GM23338 (cell line): ENCODE measurements around the gene NINL. TPM values are rescaled to one million over a fixed set of nuclear protein-coding genes. Genes with fewer than 3 reads are reported as not detected.

Experiments used
- ATAC-seq: fragments of 200-7000 bp; cut with Tn5 transposase; 3 replicates; pipeline ENCODE4 v1.9.1; 2020
- DNase-seq: peaks from one replicate; pipeline ENCODE4 v3.0.0-alpha.2; 2015; ENCODE audit warnings: low spot score
- H2AFZ ChIP-seq: fragments of 200-600 bp; sonication (generic); 2 replicates; pipeline ENCODE4 v1.8.0; 2016; ENCODE audit warnings: antibody characterized with exemption, mild to moderate bottlenecking, moderate library complexity
- H3F3A ChIP-seq: fragments of 200-600 bp; sonication (generic); replicated peaks from 2 replicates; pipeline ENCODE4 v1.8.0; 2017; ENCODE audit warnings: antibody characterized with exemption, mixed run types, low read depth
- H3K27ac ChIP-seq: fragments of 200-600 bp; sonication (generic); 2 replicates; pipeline ENCODE4 v1.6.1; 2016; ENCODE audit warnings: low read depth
- H3K27me3 ChIP-seq: fragments of 200-600 bp; sonication (generic); 2 replicates; pipeline ENCODE4 v1.8.0; 2016; ENCODE audit warnings: mild to moderate bottlenecking, mixed run types, moderate library complexity; ENCODE audit not compliant: insufficient read depth
- H3K36me3 ChIP-seq: fragments of 200-600 bp; sonication (generic); 2 replicates; pipeline ENCODE4 v1.8.0; 2016; ENCODE audit warnings: mild to moderate bottlenecking; ENCODE audit not compliant: insufficient read depth
- H3K4me1 ChIP-seq: fragments of 200-600 bp; sonication (generic); 2 replicates; pipeline ENCODE4 v1.8.0; 2016; ENCODE audit warnings: mild to moderate bottlenecking, moderate library complexity; ENCODE audit not compliant: insufficient read depth
- H3K4me2 ChIP-seq: fragments of 200-600 bp; sonication (generic); 2 replicates; pipeline ENCODE4 v1.7.1; 2017; ENCODE audit warnings: mixed run types
- H3K4me3 ChIP-seq: fragments of 200-600 bp; sonication (generic); 2 replicates; pipeline ENCODE4 v1.6.1; 2016; ENCODE audit warnings: mixed run types
- H3K79me2 ChIP-seq: fragments of 200-600 bp; sonication (generic); replicated peaks from 2 replicates; pipeline ENCODE4 v1.8.0; 2017; ENCODE audit warnings: mild to moderate bottlenecking; ENCODE audit not compliant: insufficient read depth
- H3K9me2 ChIP-seq: fragments of 200-600 bp; sonication (generic); 2 replicates; pipeline ENCODE4 v1.8.0; 2017; ENCODE audit not compliant: insufficient read depth
- H4K20me1 ChIP-seq: fragments of 200-600 bp; sonication (generic); replicated peaks from 2 replicates; pipeline ENCODE4 v1.8.0; 2017; ENCODE audit warnings: mild to moderate bottlenecking; ENCODE audit not compliant: insufficient read depth
- H3K27ac Mint-ChIP-seq: 2 replicates; pipeline ENCODE4 v1.8.0; 2020; ENCODE audit warnings: inconsistent platforms, mild to moderate bottlenecking, moderate library complexity, mixed read lengths
- H3K27me3 Mint-ChIP-seq: 3 replicates; pipeline ENCODE4 v1.8.0; 2022; ENCODE audit warnings: low read depth, mild to moderate bottlenecking, moderate library complexity, mixed read lengths, inconsistent platforms; ENCODE audit not compliant: insufficient read depth, poor library complexity
- H3K36me3 Mint-ChIP-seq: 3 replicates; pipeline ENCODE4 v1.8.0; 2021; ENCODE audit warnings: low read depth, mild to moderate bottlenecking, inconsistent platforms, moderate library complexity, mixed read lengths
- H3K4me1 Mint-ChIP-seq: 3 replicates; pipeline ENCODE4 v1.8.0; 2020; ENCODE audit warnings: mild to moderate bottlenecking, inconsistent platforms, mixed read lengths
- H3K4me3 Mint-ChIP-seq: 3 replicates; pipeline ENCODE4 v1.8.0; 2021; ENCODE audit warnings: moderate library complexity, mild to moderate bottlenecking, inconsistent platforms, mixed read lengths
- H3K9me3 Mint-ChIP-seq: 3 replicates; pipeline ENCODE4 v1.8.0; 2020; ENCODE audit warnings: moderate library complexity, mild to moderate bottlenecking, inconsistent platforms, mixed read lengths
- CREB1 ChIP-seq: fragments of 250-450 bp; sonication (Bioruptor Pico); IDR thresholded peaks from 2 replicates; pipeline ENCODE4 v1.5.0; 2020; ENCODE audit warnings: low read depth, mild to moderate bottlenecking, moderate library complexity
- EZH2 ChIP-seq: fragments of 200-600 bp; sonication (generic); IDR thresholded peaks from one replicate; pipeline ENCODE4 v1.8.0; 2017; ENCODE audit warnings: antibody characterized with exemption, mild to moderate bottlenecking, low read depth; ENCODE audit not compliant: unreplicated experiment
- EZH2phosphoT487 ChIP-seq: fragments of 200-600 bp; sonication (generic); IDR thresholded peaks from one replicate; pipeline ENCODE4 v1.8.1; 2018; ENCODE audit warnings: antibody characterized with exemption; ENCODE audit not compliant: unreplicated experiment
- JUNB ChIP-seq: IDR thresholded peaks from one replicate; pipeline ENCODE4 v1.6.1; 2016; ENCODE audit warnings: antibody characterized with exemption; ENCODE audit not compliant: unreplicated experiment
- NANOG ChIP-seq: IDR thresholded peaks from 2 replicates; pipeline ENCODE4 v1.6.1; 2016; ENCODE audit warnings: antibody characterized with exemption, borderline replicate concordance
- POLR2AphosphoS5 ChIP-seq: IDR thresholded peaks from 2 replicates; pipeline ENCODE4 v1.6.1; 2016; ENCODE audit warnings: antibody characterized with exemption, low read depth
- STAT1 ChIP-seq: IDR thresholded peaks from one replicate; pipeline ENCODE4 v1.6.1; 2016; ENCODE audit warnings: antibody characterized with exemption; ENCODE audit not compliant: unreplicated experiment
- ZNF114 ChIP-seq: fragments of 250-450 bp; sonication (Bioruptor Pico); IDR thresholded peaks from 2 replicates; pipeline ENCODE4 v1.5.0; 2020; ENCODE audit warnings: mild to moderate bottlenecking, moderate library complexity
- ZNF331 ChIP-seq: fragments of 250-450 bp; sonication (Bioruptor Pico); IDR thresholded peaks from 2 replicates; pipeline ENCODE4 v1.5.0; 2020; ENCODE audit warnings: low read depth, mild to moderate bottlenecking, moderate library complexity
- polyA plus RNA-seq: library from polyadenylated mRNA; unstranded; fragments of >200 nt; fragmentation: Nextera tagmentation; extraction: Ambion mirVana; gene quantifications from 2 replicates; pipeline ENCODE4 v1.2.1, GENCODE V29; 2016
- total RNA-seq: library from RNA; depleted of rRNA; stranded (reverse); fragments of >200 nt; shearing (Covaris generic); gene quantifications from 2 replicates; pipeline ENCODE4 v1.2.3, GENCODE V29; 2014
- TF ChIP-seq, protein P1 (sequence below): fragments of 250-450 bp; sonication (Bioruptor Pico); IDR thresholded peaks from 2 replicates; pipeline ENCODE4 v1.5.0; 2020; ENCODE audit warnings: mild to moderate bottlenecking, moderate library complexity
- TF ChIP-seq, protein P2 (sequence below): IDR thresholded peaks from 2 replicates; pipeline ENCODE4 v1.6.1; 2016; ENCODE audit warnings: antibody characterized with exemption
- TF ChIP-seq, protein P3 (sequence below): IDR thresholded peaks from one replicate; pipeline ENCODE4 v1.6.1; 2018; ENCODE audit warnings: antibody characterized with exemption; ENCODE audit not compliant: unreplicated experiment
- TF ChIP-seq, protein P4 (sequence below), 2 experiments: fragments of 200-600 bp in 1 of 2; sonication (generic) in 1 of 2; conservative IDR thresholded peaks; 2 replicates each; pipeline versions ENCODE4 v1.5.1 to v1.6.1; 2016 to 2017; ENCODE audit warnings: antibody characterized with exemption in 2 of 2, low read depth in 2 of 2, mild to moderate bottlenecking in 2 of 2, moderate library complexity in 1 of 2

NINL gene
- total and polyA plus RNA-seq, 2 experiments from 2014 or later: 18.0 to 31.2 TPM

DNA sequence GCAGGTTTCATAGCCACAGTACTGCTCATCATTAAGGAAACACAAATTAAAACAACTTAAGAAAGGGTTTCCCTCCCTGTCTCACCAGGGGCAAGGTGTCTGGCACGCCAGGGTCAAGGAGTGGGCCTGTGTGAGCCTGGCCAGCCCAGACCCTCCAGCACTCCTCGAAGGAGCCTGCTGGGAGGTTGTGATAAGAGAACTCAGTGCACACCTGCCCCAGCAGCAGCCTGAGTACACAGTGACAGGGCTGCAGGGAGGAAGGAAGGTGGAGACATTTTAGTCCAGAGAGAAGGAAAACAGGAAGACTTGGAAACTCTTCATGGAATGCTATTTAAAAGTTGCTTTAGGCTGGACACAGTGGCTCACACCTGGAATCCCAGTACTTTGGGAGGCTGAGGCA lies 14.1 kb downstream of the NINL start:
- H3K27me3 Mint-ChIP-seq: peaks cover 2% of the 10 kb centered on the region
- no peak overlapping the region for H3K4me3 ChIP-seq
- H3K36me3 Mint-ChIP-seq: peaks cover 40% of the 10 kb centered on the region
- no peaks in the 10 kb centered on the region; the same call in 2 of the 3 replicates for H3K9me3 Mint-ChIP-seq
- DNase-seq (no peak), ATAC-seq (no peak)
- no peak overlapping the region for H3K4me2 ChIP-seq
- H4K20me1 ChIP-seq: peaks cover 33% of the 10 kb centered on the region
- no peaks in the 10 kb centered on the region for H3K9me2 ChIP-seq
- TF ChIP-seq, protein P1, sequence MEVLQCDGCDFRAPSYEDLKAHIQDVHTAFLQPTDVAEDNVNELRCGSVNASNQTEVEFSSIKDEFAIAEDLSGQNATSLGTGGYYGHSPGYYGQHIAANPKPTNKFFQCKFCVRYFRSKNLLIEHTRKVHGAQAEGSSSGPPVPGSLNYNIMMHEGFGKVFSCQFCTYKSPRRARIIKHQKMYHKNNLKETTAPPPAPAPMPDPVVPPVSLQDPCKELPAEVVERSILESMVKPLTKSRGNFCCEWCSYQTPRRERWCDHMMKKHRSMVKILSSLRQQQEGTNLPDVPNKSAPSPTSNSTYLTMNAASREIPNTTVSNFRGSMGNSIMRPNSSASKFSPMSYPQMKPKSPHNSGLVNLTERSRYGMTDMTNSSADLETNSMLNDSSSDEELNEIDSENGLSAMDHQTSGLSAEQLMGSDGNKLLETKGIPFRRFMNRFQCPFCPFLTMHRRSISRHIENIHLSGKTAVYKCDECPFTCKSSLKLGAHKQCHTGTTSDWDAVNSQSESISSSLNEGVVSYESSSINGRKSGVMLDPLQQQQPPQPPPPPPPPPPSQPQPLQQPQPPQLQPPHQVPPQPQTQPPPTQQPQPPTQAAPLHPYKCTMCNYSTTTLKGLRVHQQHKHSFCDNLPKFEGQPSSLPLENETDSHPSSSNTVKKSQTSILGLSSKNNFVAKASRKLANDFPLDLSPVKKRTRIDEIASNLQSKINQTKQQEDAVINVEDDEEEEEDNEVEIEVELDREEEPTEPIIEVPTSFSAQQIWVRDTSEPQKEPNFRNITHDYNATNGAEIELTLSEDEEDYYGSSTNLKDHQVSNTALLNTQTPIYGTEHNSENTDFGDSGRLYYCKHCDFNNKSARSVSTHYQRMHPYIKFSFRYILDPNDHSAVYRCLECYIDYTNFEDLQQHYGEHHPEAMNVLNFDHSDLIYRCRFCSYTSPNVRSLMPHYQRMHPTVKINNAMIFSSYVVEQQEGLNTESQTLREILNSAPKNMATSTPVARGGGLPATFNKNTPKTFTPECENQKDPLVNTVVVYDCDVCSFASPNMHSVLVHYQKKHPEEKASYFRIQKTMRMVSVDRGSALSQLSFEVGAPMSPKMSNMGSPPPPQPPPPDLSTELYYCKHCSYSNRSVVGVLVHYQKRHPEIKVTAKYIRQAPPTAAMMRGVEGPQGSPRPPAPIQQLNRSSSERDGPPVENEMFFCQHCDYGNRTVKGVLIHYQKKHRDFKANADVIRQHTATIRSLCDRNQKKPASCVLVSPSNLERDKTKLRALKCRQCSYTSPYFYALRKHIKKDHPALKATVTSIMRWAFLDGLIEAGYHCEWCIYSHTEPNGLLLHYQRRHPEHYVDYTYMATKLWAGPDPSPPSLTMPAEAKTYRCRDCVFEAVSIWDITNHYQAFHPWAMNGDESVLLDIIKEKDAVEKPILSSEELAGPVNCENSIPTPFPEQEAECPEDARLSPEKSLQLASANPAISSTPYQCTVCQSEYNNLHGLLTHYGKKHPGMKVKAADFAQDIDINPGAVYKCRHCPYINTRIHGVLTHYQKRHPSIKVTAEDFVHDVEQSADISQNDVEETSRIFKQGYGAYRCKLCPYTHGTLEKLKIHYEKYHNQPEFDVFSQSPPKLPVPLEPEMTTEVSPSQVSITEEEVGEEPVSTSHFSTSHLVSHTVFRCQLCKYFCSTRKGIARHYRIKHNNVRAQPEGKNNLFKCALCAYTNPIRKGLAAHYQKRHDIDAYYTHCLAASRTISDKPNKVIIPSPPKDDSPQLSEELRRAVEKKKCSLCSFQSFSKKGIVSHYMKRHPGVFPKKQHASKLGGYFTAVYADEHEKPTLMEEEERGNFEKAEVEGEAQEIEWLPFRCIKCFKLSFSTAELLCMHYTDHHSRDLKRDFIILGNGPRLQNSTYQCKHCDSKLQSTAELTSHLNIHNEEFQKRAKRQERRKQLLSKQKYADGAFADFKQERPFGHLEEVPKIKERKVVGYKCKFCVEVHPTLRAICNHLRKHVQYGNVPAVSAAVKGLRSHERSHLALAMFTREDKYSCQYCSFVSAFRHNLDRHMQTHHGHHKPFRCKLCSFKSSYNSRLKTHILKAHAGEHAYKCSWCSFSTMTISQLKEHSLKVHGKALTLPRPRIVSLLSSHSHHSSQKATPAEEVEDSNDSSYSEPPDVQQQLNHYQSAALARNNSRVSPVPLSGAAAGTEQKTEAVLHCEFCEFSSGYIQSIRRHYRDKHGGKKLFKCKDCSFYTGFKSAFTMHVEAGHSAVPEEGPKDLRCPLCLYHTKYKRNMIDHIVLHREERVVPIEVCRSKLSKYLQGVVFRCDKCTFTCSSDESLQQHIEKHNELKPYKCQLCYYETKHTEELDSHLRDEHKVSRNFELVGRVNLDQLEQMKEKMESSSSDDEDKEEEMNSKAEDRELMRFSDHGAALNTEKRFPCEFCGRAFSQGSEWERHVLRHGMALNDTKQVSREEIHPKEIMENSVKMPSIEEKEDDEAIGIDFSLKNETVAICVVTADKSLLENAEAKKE (CRISPR knock-in tag): no peak
- TF ChIP-seq, protein P2, sequence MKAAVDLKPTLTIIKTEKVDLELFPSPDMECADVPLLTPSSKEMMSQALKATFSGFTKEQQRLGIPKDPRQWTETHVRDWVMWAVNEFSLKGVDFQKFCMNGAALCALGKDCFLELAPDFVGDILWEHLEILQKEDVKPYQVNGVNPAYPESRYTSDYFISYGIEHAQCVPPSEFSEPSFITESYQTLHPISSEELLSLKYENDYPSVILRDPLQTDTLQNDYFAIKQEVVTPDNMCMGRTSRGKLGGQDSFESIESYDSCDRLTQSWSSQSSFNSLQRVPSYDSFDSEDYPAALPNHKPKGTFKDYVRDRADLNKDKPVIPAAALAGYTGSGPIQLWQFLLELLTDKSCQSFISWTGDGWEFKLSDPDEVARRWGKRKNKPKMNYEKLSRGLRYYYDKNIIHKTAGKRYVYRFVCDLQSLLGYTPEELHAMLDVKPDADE: no peak
- no peak for TF ChIP-seq EZH2phosphoT487
- TF ChIP-seq STAT1: no peak
- no peak for TF ChIP-seq JUNB
- no peak for TF ChIP-seq EZH2
- TF ChIP-seq POLR2AphosphoS5: no peak
- TF ChIP-seq, protein P3, sequence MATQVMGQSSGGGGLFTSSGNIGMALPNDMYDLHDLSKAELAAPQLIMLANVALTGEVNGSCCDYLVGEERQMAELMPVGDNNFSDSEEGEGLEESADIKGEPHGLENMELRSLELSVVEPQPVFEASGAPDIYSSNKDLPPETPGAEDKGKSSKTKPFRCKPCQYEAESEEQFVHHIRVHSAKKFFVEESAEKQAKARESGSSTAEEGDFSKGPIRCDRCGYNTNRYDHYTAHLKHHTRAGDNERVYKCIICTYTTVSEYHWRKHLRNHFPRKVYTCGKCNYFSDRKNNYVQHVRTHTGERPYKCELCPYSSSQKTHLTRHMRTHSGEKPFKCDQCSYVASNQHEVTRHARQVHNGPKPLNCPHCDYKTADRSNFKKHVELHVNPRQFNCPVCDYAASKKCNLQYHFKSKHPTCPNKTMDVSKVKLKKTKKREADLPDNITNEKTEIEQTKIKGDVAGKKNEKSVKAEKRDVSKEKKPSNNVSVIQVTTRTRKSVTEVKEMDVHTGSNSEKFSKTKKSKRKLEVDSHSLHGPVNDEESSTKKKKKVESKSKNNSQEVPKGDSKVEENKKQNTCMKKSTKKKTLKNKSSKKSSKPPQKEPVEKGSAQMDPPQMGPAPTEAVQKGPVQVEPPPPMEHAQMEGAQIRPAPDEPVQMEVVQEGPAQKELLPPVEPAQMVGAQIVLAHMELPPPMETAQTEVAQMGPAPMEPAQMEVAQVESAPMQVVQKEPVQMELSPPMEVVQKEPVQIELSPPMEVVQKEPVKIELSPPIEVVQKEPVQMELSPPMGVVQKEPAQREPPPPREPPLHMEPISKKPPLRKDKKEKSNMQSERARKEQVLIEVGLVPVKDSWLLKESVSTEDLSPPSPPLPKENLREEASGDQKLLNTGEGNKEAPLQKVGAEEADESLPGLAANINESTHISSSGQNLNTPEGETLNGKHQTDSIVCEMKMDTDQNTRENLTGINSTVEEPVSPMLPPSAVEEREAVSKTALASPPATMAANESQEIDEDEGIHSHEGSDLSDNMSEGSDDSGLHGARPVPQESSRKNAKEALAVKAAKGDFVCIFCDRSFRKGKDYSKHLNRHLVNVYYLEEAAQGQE: no peak
- TF ChIP-seq ZNF114: no peak
- TF ChIP-seq ZNF331 (CRISPR knock-in tag): no peak
- TF ChIP-seq, protein P4, sequence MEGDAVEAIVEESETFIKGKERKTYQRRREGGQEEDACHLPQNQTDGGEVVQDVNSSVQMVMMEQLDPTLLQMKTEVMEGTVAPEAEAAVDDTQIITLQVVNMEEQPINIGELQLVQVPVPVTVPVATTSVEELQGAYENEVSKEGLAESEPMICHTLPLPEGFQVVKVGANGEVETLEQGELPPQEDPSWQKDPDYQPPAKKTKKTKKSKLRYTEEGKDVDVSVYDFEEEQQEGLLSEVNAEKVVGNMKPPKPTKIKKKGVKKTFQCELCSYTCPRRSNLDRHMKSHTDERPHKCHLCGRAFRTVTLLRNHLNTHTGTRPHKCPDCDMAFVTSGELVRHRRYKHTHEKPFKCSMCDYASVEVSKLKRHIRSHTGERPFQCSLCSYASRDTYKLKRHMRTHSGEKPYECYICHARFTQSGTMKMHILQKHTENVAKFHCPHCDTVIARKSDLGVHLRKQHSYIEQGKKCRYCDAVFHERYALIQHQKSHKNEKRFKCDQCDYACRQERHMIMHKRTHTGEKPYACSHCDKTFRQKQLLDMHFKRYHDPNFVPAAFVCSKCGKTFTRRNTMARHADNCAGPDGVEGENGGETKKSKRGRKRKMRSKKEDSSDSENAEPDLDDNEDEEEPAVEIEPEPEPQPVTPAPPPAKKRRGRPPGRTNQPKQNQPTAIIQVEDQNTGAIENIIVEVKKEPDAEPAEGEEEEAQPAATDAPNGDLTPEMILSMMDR (conservative IDR thresholded peaks at IDR 0.05; ENCODE audit: low read depth in 2 of 2): no peak
- TF ChIP-seq CREB1: no peak
- no peak for TF ChIP-seq NANOG
- H3K79me2 ChIP-seq: peaks cover 96% of the 10 kb centered on the region
- peaks cover 9% of the 10 kb centered on the region; the same call in 1 of the 2 replicates for H3K4me1 ChIP-seq
- no peaks in the 10 kb centered on the region for H3K36me3 ChIP-seq
- peaks cover 24% of the 10 kb centered on the region for H3K4me1 Mint-ChIP-seq
- H3K4me3 Mint-ChIP-seq: no peak overlapping the region
- H3K27ac ChIP-seq: no peak overlapping the region
- H3K27me3 ChIP-seq: no peaks in the 10 kb centered on the region
- no peaks in the 10 kb centered on the region for H3F3A ChIP-seq
- 0 out of 2 replicates have a peak overlapping the region, but pooled peaks have one; percentile 53 for H3K27ac Mint-ChIP-seq
- no peak overlapping the region for H2AFZ ChIP-seq
